Measurements from ENCODE around the gene OR56B4.

DNA sequence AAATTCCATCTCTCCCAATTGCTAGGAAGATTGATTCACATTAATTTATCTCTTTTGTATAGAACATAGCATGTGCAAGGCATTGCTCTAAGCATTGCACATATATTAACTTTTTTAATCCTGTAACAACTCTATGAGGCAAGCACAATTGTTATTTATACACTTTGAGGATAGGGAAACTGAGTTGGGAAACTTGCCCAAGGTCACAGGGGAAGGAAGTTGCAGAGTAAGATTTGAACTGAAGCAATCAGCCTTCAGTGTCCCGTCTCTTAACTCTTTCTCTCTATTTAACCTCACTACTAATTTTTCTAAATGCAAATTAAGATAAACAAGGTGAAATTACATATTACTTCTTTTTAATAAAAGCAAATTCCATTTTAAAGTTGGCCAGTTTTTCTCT lies 22.2 kb downstream of the OR56B4 start:
- TF ChIP-seq CTCF (IDR thresholded peaks at IDR 0.05; ENCODE audit: low read length) = no peak
- TF ChIP-seq EZH2 (IDR thresholded peaks at IDR 0.05; ENCODE audit: borderline replicate concordance, low read length) = no peak
